ENCODE measurements around the gene RNF213.
A peak's percentile ranks its signal among the peaks of the same experiment; 100 is the strongest.
"Not testable (repeated sequence)": the region's sequence is repeated elsewhere in the genome, so short reads cannot be mapped to it uniquely, and the experiment has no call there.

The RNF213 gene

GRCh38 chr17:80225230-80225629 is 35.4 kb upstream of the RNF213 start:
- no peak for DNase-seq

GRCh38 chr17:80227156-80227555 is 33.5 kb upstream of the RNF213 start:
- no peak for DNase-seq

GRCh38 chr17:80227666-80228065 is 33.0 kb upstream of the RNF213 start:
- DNase-seq = no peak

- DNase-seq = no peak
These were observed 32.2 kb upstream of the RNF213 start for GRCh38 chr17:80228477-80228876.

- no peak for DNase-seq
These were observed 31.6 kb upstream of the RNF213 start for GRCh38 chr17:80229011-80229410.

GRCh38 chr17:80232438-80232837 is 28.2 kb upstream of the RNF213 start:
- no peak for DNase-seq

- DNase-seq = no peak
These were observed 27.4 kb upstream of the RNF213 start for GRCh38 chr17:80233202-80233601.

GRCh38 chr17:80236911-80237310 is 23.7 kb upstream of the RNF213 start:
- no peak for DNase-seq

GRCh38 chr17:80237386-80237785 is 23.3 kb upstream of the RNF213 start:
- DNase-seq = no peak

- DNase-seq = no peak
These were observed 18.1 kb upstream of the RNF213 start for GRCh38 chr17:80242505-80242904.

- DNase-seq = no peak
These were observed 16.9 kb upstream of the RNF213 start for GRCh38 chr17:80243526-80244433.

GRCh38 chr17:80244448-80244847 is 16.2 kb upstream of the RNF213 start:
- not testable (repeated sequence) for DNase-seq

- DNase-seq = no peak
These were observed 15.7 kb upstream of the RNF213 start for GRCh38 chr17:80244871-80245509.

GRCh38 chr17:80245566-80246265 is 14.9 kb upstream of the RNF213 start:
- no peak for DNase-seq

GRCh38 chr17:80246266-80246681 is 14.4 kb upstream of the RNF213 start:
- no peak for DNase-seq

- no peak for DNase-seq
These were observed 13.9 kb upstream of the RNF213 start for GRCh38 chr17:80246726-80247125.

- DNase-seq = no peak
These were observed 13.1 kb upstream of the RNF213 start for GRCh38 chr17:80247561-80247960.

- DNase-seq = no peak
These were observed 12.4 kb upstream of the RNF213 start for GRCh38 chr17:80248001-80248893.

GRCh38 chr17:80248894-80249710 is 11.6 kb upstream of the RNF213 start:
- DNase-seq = no peak

- no peak for DNase-seq
These were observed 8.7 kb upstream of the RNF213 start for GRCh38 chr17:80251966-80252365.

GRCh38 chr17:80252871-80253270 is 7.8 kb upstream of the RNF213 start:
- DNase-seq = peak; percentile 93

Data from activated CD8-positive, alpha-beta memory T cell treated with anti-CD3 and anti-CD28 coated beads, Interleukin-2, amount 50 U/mL, for 4 hours (primary cell).